Stimulated activated CD8-positive, alpha-beta memory T cell treated with anti-CD3 and anti-CD28 coated beads, Interleukin-12 subunit alpha, Interleukin-12 subunit beta, amount 100 ng/mL, for 1 hour (primary cell): Measurements from ENCODE around the gene LGALS1.
A peak's percentile ranks its signal among the peaks of the same experiment; 100 is the strongest.

Experiments
- DNase-seq: peaks from one replicate; pipeline ENCODE4 v3.0.0-alpha.2; 2020; ENCODE audit warnings: low read depth

The LGALS1 gene

DNA sequence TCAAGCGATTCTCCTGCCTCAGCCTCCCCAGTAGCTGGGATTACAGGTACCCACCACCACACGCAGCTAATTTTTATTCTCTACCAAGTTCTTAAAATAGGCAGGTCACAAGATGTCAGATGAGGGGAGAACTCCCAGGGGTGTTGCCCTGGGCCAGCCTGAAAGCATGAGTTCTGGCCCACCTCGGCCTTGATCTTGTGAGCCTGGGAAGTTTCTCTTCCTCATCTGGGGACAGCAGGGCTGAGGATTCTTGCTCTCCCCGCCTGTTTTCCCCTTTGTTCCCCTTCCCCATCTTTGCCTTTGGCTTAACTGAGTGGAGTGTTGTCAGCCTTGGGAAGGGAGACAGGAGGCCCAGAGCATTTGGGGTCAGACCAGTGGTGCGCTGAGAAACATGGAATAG lies 13.4 kb upstream of the LGALS1 start:
- DNase-seq, result no peak

DNA sequence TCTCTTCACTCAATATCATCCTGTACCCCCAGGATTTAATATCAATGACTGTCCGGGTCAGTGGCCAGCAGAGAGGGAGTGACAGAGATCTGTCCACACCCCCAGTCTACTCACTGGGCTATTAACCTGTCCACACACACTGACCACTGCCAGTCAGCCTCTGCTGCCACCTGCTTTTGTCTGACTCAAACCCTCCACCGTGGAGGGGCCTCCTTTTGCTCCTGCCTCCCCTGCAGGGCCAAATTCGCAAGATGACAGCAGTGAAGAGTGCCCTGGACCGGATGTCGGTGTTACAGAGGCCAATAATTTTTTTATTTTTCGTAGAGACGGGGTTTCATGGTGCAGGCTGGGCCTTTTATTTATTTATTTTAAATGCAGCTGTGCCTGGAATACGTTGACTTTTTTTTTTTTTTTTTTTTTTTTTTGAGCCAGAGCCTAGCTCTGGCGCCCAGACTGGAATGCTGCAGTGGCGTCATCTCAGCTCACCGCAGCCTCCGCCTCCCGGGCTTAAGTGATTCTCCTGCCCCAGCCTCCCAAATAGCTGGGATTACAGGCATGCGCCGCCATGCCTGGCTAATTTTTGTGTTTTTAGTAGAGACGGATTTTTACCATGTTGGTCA lies 11.8 kb upstream of the LGALS1 start:
- DNase-seq, result no peak

GRCh38 chr22:37664249-37665101 lies 11.0 kb upstream of the LGALS1 start:
- DNase-seq, result no peak

DNA sequence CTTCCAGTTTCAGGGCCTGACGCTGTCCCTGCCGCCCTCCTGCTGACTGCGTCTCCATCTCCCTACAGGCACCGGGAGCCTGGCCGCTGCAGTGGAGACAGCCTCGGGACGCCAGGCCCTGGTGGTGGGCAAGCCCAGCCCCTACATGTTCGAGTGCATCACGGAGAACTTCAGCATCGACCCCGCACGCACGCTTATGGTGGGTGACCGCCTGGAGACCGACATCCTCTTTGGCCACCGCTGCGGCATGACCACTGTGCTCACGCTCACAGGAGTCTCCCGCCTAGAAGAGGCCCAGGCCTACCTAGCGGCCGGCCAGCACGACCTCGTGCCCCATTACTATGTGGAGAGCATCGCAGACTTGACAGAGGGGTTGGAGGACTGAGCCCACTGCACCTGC lies 9.9 kb upstream of the LGALS1 start:
- DNase-seq, result no peak

DNA sequence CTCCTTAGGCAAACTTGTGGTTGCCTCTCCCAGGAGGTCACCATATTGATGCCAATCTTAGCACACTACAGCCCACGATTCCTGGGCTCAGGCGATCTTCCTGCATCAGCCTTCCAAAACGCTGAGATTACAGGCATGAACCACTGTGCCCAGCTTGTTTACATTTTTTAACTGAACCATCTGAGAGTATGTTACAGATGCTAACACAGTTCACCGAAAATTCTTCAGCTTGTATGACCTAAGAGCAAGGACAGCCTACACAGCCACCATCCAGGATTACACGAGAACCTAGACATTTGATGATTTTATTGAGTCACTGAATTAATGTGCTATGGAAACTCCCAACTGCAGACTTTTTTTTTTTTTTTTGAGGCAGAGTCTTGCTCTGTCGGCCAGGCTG lies 5.8 kb upstream of the LGALS1 start:
- DNase-seq, result no peak

DNA sequence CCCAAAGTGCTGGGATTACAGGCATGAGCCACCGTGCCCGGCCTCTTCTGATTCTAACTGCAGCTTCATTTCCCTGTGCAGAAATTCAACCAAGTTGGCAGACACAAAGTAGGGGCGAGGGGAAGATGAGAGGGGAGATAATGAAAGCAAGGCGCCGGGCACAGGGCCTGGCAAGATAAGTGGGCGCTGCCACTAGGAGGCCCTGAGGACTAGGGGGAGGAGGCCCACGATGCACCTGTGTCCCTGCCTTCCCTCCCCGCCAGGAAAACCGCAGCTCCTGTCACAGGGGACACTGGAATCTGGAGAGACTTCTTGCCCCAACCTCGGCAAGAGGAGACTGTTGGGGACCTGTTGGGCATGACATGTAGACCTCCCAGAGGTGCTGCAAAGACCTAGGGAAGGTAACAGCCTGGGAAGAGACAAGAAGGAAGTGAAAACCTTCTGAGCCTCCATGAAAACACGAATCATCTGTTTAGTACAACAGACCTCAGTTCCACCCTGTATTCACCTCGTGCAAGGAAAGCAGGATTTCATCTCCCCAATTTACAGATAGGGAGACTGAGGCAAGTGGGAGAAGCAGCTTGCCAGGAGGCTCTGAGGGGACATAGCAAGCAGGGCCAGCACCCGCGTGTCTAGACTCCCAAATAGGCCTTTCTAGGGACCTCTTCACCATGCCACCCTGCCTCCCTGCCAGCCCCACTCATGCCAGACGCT lies 3.1 kb upstream of the LGALS1 start:
- DNase-seq, result no peak

DNA sequence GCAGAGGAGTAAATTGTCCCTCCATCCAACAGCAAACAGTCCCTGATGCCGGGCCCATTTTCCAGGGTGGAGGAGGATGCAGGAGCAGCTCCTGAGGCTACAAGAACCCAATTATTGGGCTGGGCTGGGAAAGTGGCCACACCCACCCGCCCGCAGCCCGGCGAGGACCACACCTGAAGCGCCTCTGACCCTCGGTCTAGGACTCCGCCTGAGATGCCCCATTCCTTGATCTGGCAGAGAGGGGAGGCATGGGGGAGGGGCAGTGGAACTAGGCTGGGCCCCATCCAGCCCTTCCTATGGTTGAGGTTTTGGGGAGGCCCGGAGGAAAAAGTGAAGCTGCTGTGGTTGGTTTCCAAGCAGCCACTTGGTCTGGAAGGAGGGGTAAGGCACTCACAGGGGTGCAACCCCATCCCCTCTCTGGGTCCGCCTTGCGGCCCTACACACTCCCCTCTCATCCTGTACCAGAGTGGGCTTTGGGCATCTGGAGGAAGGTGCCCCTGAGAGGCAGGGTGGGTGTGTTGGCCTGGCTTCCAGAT lies 2.4 kb upstream of the LGALS1 start:
- DNase-seq, result no peak

DNA sequence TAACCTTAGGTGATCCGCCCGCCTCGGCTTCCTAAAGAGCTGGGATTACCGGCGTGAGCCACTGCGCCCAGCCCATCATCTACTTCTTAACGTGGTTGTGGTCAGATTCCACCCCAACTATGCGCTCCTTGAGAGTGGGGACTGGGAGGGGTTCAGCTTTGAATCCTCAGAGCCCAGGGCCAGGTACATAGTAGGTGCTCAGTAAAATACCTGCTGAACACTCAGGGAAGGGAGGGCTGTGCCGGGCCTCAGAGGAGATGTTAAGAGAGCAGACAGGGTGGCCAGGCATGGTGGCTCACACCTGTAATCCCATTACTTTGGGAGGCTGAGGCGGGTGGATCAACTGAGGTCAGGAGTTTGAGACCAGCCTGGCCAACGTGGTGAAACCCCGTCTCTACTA lies 1.2 kb upstream of the LGALS1 start:
- no peak for DNase-seq

- no peak for DNase-seq
These were observed 697 bp downstream of the LGALS1 start for GRCh38 chr22:37675930-37676735.

- peak; percentile 89 for DNase-seq
These were observed 1.5 kb downstream of the LGALS1 start for GRCh38 chr22:37676736-37677492.

- no peak for DNase-seq
These were observed 2.1 kb downstream of the LGALS1 start for GRCh38 chr22:37677493-37677974.

DNA sequence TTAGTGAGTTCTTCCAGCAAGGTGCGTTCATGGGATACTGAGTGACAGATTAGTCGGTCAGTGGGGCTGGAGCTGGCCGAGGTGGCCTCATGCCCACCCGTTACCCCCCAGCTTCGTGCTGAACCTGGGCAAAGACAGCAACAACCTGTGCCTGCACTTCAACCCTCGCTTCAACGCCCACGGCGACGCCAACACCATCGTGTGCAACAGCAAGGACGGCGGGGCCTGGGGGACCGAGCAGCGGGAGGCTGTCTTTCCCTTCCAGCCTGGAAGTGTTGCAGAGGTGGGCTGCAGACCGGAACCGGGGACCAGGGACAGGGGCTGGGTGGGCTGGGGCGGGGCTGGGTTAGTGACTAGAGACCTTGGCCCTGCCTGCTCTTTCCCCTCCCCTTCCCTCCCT lies 2.9 kb downstream of the LGALS1 start:
- DNase-seq, result no peak

DNA sequence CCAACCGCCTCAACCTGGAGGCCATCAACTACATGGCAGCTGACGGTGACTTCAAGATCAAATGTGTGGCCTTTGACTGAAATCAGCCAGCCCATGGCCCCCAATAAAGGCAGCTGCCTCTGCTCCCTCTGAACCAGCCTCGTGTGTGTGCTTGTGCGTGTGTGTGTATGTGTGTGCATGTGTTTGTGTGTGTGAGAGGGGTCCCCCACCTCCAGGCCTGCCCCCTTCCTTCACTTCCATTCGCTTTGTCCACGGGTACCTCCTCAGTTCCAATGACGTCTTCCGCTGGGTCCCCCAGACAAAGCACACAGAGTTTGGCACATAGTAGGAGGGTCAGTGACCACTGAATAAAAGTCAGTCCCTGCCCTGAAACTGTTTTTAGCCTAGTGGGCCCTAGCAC lies 4.2 kb downstream of the LGALS1 start:
- DNase-seq, result no peak

GRCh38 chr22:37680191-37680851 lies 4.9 kb downstream of the LGALS1 start:
- DNase-seq, result no peak

GRCh38 chr22:37681001-37681424 lies 5.6 kb downstream of the LGALS1 start:
- DNase-seq, result no peak

DNA sequence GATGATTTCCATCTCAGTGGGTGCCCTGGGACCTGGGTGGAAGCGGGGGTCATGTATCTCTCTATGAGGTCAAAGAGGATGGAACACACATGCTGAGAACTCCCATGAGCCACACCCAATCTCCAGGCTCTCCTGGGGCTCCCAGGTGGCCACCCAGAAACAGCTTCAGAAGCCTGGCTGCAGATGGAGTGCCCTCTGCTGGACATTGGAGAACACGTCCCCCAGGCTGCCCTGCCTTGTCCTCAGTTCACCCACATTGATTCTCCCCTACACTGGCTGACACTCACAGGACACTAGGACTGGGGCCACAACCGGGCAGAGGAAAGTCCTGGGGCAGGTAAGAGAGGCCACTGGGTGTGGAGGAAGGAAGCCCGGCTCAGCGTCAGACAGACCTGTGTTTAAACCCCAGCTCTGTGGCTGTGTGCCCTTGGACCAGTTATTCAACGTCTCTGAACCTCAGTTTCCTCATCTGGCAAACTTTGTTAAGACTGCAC lies 6.2 kb downstream of the LGALS1 start:
- peak; percentile 59 for DNase-seq

- DNase-seq, result no peak
These were observed 9.6 kb downstream of the LGALS1 start for GRCh38 chr22:37684803-37685615.

DNA sequence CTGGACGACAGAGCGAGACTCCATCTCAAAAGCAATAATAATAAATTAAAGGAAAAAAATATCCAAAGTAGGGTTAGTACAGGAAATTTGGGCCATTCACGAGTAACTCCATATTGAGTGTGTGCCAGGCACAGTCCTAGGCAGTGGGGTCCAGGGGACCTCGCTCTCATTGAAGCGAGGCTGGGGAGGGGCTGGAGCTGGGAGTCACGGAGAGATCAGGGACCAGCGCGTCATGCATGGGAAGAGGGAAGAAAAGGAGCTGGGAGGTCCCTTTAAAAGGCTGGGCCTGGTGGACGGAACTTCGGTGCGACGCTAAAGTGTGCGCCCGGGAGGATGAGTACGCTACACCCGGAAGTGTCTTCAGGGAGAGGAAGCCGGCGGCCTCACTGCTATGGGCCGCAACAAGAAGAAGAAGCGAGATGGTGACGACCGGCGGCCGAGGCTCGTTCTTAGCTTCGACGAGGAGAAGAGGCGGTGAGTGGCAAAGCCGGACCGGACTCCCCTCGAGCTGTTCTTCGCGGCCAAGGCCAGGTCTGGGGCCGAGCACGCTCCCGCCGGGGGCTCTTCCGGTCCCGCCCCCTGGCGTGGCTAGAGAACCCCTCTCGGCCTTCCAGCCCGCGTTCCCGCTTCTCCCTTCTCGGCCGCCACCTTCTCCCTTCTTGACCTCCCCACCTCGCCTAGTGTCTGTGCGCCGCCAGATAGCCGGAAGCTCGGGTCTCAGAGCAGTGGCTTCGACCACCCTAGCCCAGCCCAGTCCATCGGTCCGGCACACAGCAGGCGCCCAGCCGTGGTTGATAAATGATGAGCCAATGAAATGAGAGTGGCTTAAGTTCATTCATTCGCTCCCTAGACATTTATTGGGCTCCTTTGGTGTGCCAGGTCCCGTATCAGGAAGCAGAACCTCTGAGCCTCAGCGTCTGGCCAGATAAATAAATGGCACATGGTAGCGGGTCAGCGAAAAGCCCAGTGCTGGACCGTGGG lies 10.9 kb downstream of the LGALS1 start, which contains the start of gene NOL12:
Gene NOL12 (plus strand): TSS at position 342 of the 981 bp plus-strand sequence. CDS start 50 bp downstream, at position 392.
- DNase-seq, result peak; percentile 56
